Astrocyte (in vitro differentiated cells and primary cell): ENCODE results near the gene TRAPPC10.

ENCODE experiments used
- EZH2 ChIP-seq: IDR thresholded peaks from 2 replicates; pipeline ENCODE4 v1.6.1; 2012; ENCODE audit warnings: mild to moderate bottlenecking, low read length, inconsistent platforms; ENCODE audit not compliant: insufficient read depth
- TF ChIP-seq, protein P1 (sequence below): IDR thresholded peaks from 2 replicates; pipeline ENCODE4 v1.5.1; 2011; ENCODE audit warnings: low read depth, mild to moderate bottlenecking, inconsistent platforms, low read length, moderate library complexity; ENCODE audit not compliant: insufficient read depth

DNA sequence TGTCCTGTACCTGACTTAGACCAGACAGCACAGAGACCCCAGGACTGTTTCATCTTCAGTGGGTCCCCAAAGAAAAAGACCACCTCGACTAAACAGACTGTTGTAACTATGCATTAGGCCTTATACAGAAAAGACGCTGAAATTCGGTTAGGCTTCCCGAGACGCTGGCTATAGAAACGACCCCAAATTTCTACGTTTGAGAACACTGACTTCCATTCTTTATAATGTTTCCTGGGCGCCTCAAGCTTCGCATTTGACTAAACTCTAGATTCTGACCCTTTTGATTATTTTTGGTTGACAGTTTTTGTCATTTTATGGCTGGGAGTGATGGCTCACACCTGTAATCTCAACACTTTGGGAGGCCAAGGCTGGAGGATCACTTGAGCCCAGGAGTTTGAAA lies 986 bp upstream of the TRAPPC10 start:
- TF ChIP-seq, protein P1, sequence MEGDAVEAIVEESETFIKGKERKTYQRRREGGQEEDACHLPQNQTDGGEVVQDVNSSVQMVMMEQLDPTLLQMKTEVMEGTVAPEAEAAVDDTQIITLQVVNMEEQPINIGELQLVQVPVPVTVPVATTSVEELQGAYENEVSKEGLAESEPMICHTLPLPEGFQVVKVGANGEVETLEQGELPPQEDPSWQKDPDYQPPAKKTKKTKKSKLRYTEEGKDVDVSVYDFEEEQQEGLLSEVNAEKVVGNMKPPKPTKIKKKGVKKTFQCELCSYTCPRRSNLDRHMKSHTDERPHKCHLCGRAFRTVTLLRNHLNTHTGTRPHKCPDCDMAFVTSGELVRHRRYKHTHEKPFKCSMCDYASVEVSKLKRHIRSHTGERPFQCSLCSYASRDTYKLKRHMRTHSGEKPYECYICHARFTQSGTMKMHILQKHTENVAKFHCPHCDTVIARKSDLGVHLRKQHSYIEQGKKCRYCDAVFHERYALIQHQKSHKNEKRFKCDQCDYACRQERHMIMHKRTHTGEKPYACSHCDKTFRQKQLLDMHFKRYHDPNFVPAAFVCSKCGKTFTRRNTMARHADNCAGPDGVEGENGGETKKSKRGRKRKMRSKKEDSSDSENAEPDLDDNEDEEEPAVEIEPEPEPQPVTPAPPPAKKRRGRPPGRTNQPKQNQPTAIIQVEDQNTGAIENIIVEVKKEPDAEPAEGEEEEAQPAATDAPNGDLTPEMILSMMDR = no peak
- no peak for TF ChIP-seq EZH2
